ENCODE measurements around the gene CCRL2. TPM values are rescaled to one million over a fixed set of nuclear protein-coding genes. Genes with fewer than 3 reads are reported as not detected.

Gene CCRL2
- polyA plus RNA-seq, 1 donor from 2014 or later: not detected

DNA sequence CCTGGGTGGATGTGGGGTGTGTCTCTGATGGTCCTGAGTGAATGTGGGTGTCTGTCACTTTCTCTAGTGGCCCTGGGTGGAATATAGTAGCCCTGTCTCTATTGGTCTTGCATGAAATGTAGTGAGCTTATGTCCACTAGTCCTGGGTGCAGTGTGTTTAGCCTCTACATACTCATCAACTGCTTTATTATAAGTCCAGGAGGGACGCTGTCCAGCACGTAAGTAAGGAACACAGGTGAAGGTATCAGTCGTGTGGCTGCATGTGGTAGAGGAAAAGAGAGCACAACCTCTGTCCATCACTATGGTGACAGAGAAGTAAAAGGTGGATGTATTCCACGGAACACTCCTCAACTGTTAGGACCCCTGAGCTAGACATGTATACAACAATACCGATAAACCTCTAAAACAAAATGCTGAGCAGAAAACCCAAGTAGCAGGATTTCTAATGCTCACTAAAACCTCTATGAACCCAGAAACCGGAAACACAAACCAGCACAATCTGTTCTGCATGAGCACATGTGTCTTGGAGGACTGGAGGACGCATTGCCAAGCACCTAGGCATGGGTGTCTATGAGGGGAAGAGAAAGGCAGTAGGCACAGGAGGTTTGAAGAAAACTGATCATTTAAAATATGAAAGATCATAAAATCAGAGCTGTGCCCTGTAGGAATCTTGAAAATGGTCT is 46.6 kb downstream of the CCRL2 start:
- Histone ChIP-seq H3K4me2 (ENCODE audit: low read length) (no peak overlapping the region), H3K36me3 (ENCODE audit: insufficient read depth, low read length) (no peaks in the 10 kb centered on the region), H3K79me2 (replicated peaks; ENCODE audit: insufficient read depth, low read length) (no peaks in the 10 kb centered on the region), H3K9me3 (ENCODE audit: low read length) (no peaks in the 10 kb centered on the region), H3K27ac (ENCODE audit: low read length) (no peak overlapping the region), H3F3A (ENCODE audit: insufficient read depth, low read length, poor library complexity, severe bottlenecking) (no peaks in the 10 kb centered on the region), H4K20me1 (ENCODE audit: insufficient read depth) (no peaks in the 10 kb centered on the region), H3K9me2 (ENCODE audit: insufficient read depth, low read length) (no peaks in the 10 kb centered on the region), H3K9ac (ENCODE audit: low read length) (no peak overlapping the region), H3K4me3 (ENCODE audit: low read length) (no peak overlapping the region), H2AFZ (ENCODE audit: low read depth, low read length) (no peak overlapping the region), H3K27me3 (ENCODE audit: insufficient read depth, low read depth, low read length) (no peaks in the 10 kb centered on the region)
- TF ChIP-seq SMC3 (conservative IDR thresholded peaks at IDR 0.05; ENCODE audit: poor library complexity) (no peak), EZH2 (IDR thresholded peaks at IDR 0.05; ENCODE audit: borderline replicate concordance, insufficient read depth, low read length, poor library complexity, severe bottlenecking) (no peak), MXI1 (conservative IDR thresholded peaks at IDR 0.05; ENCODE audit: poor library complexity, severe bottlenecking) (no peak), TAF1 (IDR thresholded peaks at IDR 0.05; ENCODE audit: low read depth) (no peak), RAD21 (conservative IDR thresholded peaks at IDR 0.05) (no peak), POLR2AphosphoS5 (IDR thresholded peaks at IDR 0.05) (no peak), EP300 (conservative IDR thresholded peaks at IDR 0.05; ENCODE audit: poor library complexity, severe bottlenecking) (no peak)
- TF ChIP-seq, protein P1, sequence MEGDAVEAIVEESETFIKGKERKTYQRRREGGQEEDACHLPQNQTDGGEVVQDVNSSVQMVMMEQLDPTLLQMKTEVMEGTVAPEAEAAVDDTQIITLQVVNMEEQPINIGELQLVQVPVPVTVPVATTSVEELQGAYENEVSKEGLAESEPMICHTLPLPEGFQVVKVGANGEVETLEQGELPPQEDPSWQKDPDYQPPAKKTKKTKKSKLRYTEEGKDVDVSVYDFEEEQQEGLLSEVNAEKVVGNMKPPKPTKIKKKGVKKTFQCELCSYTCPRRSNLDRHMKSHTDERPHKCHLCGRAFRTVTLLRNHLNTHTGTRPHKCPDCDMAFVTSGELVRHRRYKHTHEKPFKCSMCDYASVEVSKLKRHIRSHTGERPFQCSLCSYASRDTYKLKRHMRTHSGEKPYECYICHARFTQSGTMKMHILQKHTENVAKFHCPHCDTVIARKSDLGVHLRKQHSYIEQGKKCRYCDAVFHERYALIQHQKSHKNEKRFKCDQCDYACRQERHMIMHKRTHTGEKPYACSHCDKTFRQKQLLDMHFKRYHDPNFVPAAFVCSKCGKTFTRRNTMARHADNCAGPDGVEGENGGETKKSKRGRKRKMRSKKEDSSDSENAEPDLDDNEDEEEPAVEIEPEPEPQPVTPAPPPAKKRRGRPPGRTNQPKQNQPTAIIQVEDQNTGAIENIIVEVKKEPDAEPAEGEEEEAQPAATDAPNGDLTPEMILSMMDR (IDR thresholded peaks at IDR 0.05; ENCODE audit: poor library complexity, severe bottlenecking): no peak
- TF ChIP-seq, protein P2, sequence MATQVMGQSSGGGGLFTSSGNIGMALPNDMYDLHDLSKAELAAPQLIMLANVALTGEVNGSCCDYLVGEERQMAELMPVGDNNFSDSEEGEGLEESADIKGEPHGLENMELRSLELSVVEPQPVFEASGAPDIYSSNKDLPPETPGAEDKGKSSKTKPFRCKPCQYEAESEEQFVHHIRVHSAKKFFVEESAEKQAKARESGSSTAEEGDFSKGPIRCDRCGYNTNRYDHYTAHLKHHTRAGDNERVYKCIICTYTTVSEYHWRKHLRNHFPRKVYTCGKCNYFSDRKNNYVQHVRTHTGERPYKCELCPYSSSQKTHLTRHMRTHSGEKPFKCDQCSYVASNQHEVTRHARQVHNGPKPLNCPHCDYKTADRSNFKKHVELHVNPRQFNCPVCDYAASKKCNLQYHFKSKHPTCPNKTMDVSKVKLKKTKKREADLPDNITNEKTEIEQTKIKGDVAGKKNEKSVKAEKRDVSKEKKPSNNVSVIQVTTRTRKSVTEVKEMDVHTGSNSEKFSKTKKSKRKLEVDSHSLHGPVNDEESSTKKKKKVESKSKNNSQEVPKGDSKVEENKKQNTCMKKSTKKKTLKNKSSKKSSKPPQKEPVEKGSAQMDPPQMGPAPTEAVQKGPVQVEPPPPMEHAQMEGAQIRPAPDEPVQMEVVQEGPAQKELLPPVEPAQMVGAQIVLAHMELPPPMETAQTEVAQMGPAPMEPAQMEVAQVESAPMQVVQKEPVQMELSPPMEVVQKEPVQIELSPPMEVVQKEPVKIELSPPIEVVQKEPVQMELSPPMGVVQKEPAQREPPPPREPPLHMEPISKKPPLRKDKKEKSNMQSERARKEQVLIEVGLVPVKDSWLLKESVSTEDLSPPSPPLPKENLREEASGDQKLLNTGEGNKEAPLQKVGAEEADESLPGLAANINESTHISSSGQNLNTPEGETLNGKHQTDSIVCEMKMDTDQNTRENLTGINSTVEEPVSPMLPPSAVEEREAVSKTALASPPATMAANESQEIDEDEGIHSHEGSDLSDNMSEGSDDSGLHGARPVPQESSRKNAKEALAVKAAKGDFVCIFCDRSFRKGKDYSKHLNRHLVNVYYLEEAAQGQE (IDR thresholded peaks at IDR 0.05; ENCODE audit: borderline replicate concordance): no peak

DNA sequence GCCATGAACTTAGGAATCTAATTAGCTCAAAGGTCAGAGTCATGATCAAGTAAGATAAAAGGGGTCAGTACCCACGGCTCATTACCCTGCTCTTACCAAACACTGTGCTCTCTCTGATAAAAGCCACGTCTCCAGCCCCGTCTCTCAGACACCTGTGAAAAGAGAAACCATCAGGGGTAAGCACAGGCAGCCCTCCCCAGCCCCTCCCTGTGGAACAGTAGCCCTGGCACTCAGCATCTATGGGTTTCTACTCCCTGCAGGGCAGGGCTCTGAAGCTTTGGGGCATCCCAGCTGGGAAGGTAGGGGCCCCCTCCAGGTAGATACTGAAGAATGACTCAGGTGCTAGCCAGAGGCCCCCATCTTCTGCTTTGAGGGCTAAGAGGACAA is 47.1 kb downstream of the CCRL2 start:
- no peaks in the 10 kb centered on the region for H3F3A ChIP-seq (ENCODE audit: insufficient read depth, low read length, poor library complexity, severe bottlenecking)
- H3K79me2 ChIP-seq (replicated peaks; ENCODE audit: insufficient read depth, low read length): no peaks in the 10 kb centered on the region
- no peak overlapping the region for H2AFZ ChIP-seq (ENCODE audit: low read depth, low read length)

More for the DNA sequence above, 47.1 kb downstream of the CCRL2 start:
- Histone ChIP-seq H3K4me3 (ENCODE audit: low read length) (no peak overlapping the region), H4K20me1 (ENCODE audit: insufficient read depth) (no peaks in the 10 kb centered on the region), H3K9me2 (ENCODE audit: insufficient read depth, low read length) (no peaks in the 10 kb centered on the region), H3K4me2 (ENCODE audit: low read length) (no peak overlapping the region), H3K27me3 (ENCODE audit: insufficient read depth, low read depth, low read length) (no peaks in the 10 kb centered on the region), H3K9ac (ENCODE audit: low read length) (no peak overlapping the region), H3K27ac (ENCODE audit: low read length) (no peak overlapping the region), H3K36me3 (ENCODE audit: insufficient read depth, low read length) (no peaks in the 10 kb centered on the region), H3K9me3 (ENCODE audit: low read length) (no peaks in the 10 kb centered on the region)
- no peak for TF ChIP-seq EZH2 (IDR thresholded peaks at IDR 0.05; ENCODE audit: borderline replicate concordance, insufficient read depth, low read length, poor library complexity, severe bottlenecking)
- no peak for TF ChIP-seq SMC3 (conservative IDR thresholded peaks at IDR 0.05; ENCODE audit: poor library complexity)

All from neural cell (in vitro differentiated cells).